Ishikawa (cell line): ENCODE data around the gene PDE4D.

Source experiments
- CREB1 ChIP-seq: IDR thresholded peaks from 2 replicates; pipeline ENCODE4 v1.6.1; 2012; ENCODE audit warnings: low read depth
- YY1 ChIP-seq: IDR thresholded peaks from 2 replicates; pipeline ENCODE4 v1.6.1; 2012; ENCODE audit warnings: low read depth
- ZBTB7A ChIP-seq: IDR thresholded peaks from 2 replicates; pipeline ENCODE4 v1.6.1; 2012; ENCODE audit warnings: low read depth
- TF ChIP-seq, protein P1 (sequence below): IDR thresholded peaks from 2 replicates; pipeline ENCODE4 v1.6.1; 2012

DNA sequence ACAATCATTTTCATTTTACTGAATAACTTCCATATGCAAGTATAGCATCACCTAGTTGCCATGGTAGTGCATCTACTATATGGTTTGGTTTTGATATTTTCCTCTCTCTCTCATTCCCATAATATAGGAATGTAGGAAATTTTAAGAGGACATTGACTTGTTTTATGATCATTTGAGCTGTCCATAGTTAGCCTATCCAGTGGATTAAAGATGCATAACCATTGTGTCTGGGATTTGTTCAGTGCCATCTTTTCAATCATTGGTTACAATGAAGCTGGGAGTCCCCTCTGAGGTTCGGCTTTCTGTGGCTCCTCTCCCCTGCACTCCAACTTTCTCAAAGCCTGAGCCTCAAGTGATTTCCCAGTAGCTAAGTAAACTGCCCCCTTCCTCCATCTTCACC, 852.2 kb downstream of the PDE4D start:
- TF ChIP-seq CREB1 (no peak), YY1 (no peak), ZBTB7A (no peak)
- TF ChIP-seq, protein P1, sequence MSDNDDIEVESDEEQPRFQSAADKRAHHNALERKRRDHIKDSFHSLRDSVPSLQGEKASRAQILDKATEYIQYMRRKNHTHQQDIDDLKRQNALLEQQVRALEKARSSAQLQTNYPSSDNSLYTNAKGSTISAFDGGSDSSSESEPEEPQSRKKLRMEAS = no peak
